ENCODE measurements around the gene MMP23B. TPM values are rescaled to one million over a fixed set of nuclear protein-coding genes. Genes with fewer than 3 reads are reported as not detected.

Gene MMP23B
- total and polyA plus RNA-seq, 2 of the 8 experiments (the other 6 are each of a cell fraction or from before 2014, with no cell fraction given): 9.2 to 14.6 TPM

DNA sequence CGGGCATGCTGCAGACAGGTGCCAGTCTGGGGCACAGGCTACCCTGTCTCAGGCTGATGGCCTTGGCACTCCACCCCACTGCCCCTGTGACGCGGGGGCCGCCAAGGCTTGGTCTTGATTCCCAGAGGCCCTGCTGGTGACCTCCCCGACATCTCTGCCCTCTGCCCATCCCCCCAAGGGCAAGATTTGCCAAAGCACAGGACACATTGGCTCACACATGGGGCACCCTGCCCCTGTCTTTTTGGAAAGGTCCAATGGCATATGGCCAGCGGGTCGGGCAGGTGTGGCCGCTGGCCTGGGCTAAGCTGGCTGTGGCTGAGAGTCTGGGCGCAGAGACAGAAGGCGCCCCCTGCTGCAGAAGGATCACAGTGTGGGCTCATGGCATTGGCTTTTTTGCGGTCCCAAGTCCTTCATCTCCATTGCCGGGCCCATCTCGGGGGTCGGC, 12.0 kb upstream of the MMP23B start:
- H4K91ac ChIP-seq (replicated peaks; ENCODE audit: insufficient read length, low read length): no peak overlapping the region
- H2BK12ac ChIP-seq (ENCODE audit: low read depth, low read length): no peak overlapping the region
- no peak overlapping the region for H3K4ac ChIP-seq (replicated peaks; ENCODE audit: insufficient read length, low read depth, low read length)
- H3K9ac ChIP-seq (replicated peaks in 1 of 4; ENCODE audit: extremely low read depth in 1 of 4, low read depth in 3 of 4, low read length in 3 of 4): no peak overlapping the region
- H3K23ac ChIP-seq (ENCODE audit: insufficient read length): no peak overlapping the region
- no peaks in the 10 kb centered on the region for H3K9me3 ChIP-seq (ENCODE audit: insufficient read depth in 2 of 2, low read depth in 1 of 2, low read length in 1 of 2)
- H3K27me3 ChIP-seq (replicated peaks in 1 of 4; ENCODE audit: control insufficient read depth in 3 of 4, extremely low read depth in 1 of 4, insufficient read depth in 3 of 4, low read length in 3 of 4): no peaks in the 10 kb centered on the region; a peak in 1 of 7 replicates
- H3K27ac ChIP-seq (ENCODE audit: low read depth, low read length): no peak overlapping the region
- H4K20me1 ChIP-seq (replicated peaks in 1 of 2; ENCODE audit: control insufficient read depth in 1 of 2, insufficient read depth in 2 of 2, low read length in 2 of 2): peaks cover 6 to 23% of the 10 kb centered on the region in 2 experiments
- POLR2A ChIA-PET (ENCODE audit: partially characterized antibody): interaction anchor here (1.1 to 2.6 kb wide), 2 partner anchors 9 to 62 kb away, joined by 3 to 11 read pairs; no protein-coding TSS in a partner anchor
- 80% methylated on average over 14 of the region's 14 CpGs; no CpG with 5 or more reads in 1 of the 2 experiments for WGBS, 2 experiments (ENCODE audit: extremely low coverage in 1 of 2, insufficient coverage in 1 of 2, insufficient read length in 1 of 2, insufficient replicate concordance in 2 of 2, low coverage in 1 of 2, low lambda C conversion rate in 2 of 2, missing lambda C conversion rate in 1 of 2)
- H4K8ac ChIP-seq (ENCODE audit: extremely low read depth, insufficient read depth, low read length): no peak overlapping the region
- peaks cover 6% of the 10 kb centered on the region; the same call in 1 of the 2 replicates for H3K23me2 ChIP-seq (ENCODE audit: low read depth, low read length)
- no peak overlapping the region for H2BK20ac ChIP-seq (ENCODE audit: low read length)
- no peak overlapping the region for H3K56ac ChIP-seq (replicated peaks; ENCODE audit: insufficient read length, low read depth, low read length)
- no peak overlapping the region for H4K5ac ChIP-seq (ENCODE audit: insufficient read length, low read depth, low read length)
- H3K4me2 ChIP-seq (ENCODE audit: insufficient read depth in 1 of 2, low read depth in 2 of 2, low read length in 2 of 2): no peak overlapping the region
- FAIRE-seq (no peak), DNase-seq (ENCODE audit: low read depth in 1 of 2, low spot score in 2 of 2) (peak in 1 of 2 experiments; percentile 72)
- no peaks in the 10 kb centered on the region for H3K36me3 ChIP-seq (ENCODE audit: control insufficient read depth in 2 of 4, insufficient read depth in 4 of 4, low read length in 3 of 4)
- no peak overlapping the region for H2BK5ac ChIP-seq (ENCODE audit: low read depth, low read length)
- H3K14ac ChIP-seq (ENCODE audit: insufficient read length): no peak overlapping the region
- no peak overlapping the region for H3K4me3 ChIP-seq (ENCODE audit: extremely low read depth in 1 of 4, insufficient read depth in 2 of 4, low read depth in 3 of 4, low read length in 4 of 4)
- H3K18ac ChIP-seq (ENCODE audit: extremely low read depth, low read length): no peak overlapping the region
- H3K79me2 ChIP-seq (ENCODE audit: control insufficient read depth in 1 of 2, insufficient read depth in 2 of 2, low read length in 2 of 2): no peaks in the 10 kb centered on the region
- H2AFZ ChIP-seq (ENCODE audit: low read length): no peak overlapping the region
- no peaks in the 10 kb centered on the region; the same call in none of the 2 replicates for H3K79me1 ChIP-seq (ENCODE audit: low read depth, low read length)
- H3K4me1 ChIP-seq (replicated peaks in 1 of 4; ENCODE audit: control insufficient read depth in 3 of 4, insufficient read depth in 4 of 4, low read length in 3 of 4): peaks cover 0 to 8% (median 3%) of the 10 kb centered on the region in 4 experiments; a peak in 5 of 7 replicates
- H2BK120ac ChIP-seq (replicated peaks; ENCODE audit: low read depth, low read length): no peak overlapping the region
- H2AK5ac ChIP-seq (ENCODE audit: low read depth, low read length): no peak overlapping the region
- CTCF ChIA-PET (ENCODE audit: partially characterized antibody): interaction anchor here (1.1 to 3.3 kb wide), 9 partner anchors 10 to 84 kb away, joined by 3 to 21 read pairs (median 7); no protein-coding TSS in a partner anchor
- no peak overlapping the region for H2BK15ac ChIP-seq (ENCODE audit: low read length)
- TF ChIP-seq POLR2AphosphoS5 (IDR thresholded peaks at IDR 0.05; ENCODE audit: low read depth, low read length): no peak
- 0 out of 2 replicates have a peak, but pooled peaks have one; percentile 17 for TF ChIP-seq CREB1 (IDR thresholded peaks at IDR 0.05)
- TF ChIP-seq, protein P1, sequence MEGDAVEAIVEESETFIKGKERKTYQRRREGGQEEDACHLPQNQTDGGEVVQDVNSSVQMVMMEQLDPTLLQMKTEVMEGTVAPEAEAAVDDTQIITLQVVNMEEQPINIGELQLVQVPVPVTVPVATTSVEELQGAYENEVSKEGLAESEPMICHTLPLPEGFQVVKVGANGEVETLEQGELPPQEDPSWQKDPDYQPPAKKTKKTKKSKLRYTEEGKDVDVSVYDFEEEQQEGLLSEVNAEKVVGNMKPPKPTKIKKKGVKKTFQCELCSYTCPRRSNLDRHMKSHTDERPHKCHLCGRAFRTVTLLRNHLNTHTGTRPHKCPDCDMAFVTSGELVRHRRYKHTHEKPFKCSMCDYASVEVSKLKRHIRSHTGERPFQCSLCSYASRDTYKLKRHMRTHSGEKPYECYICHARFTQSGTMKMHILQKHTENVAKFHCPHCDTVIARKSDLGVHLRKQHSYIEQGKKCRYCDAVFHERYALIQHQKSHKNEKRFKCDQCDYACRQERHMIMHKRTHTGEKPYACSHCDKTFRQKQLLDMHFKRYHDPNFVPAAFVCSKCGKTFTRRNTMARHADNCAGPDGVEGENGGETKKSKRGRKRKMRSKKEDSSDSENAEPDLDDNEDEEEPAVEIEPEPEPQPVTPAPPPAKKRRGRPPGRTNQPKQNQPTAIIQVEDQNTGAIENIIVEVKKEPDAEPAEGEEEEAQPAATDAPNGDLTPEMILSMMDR (IDR thresholded peaks at IDR 0.05; ENCODE audit: control extremely low read depth in 1 of 3, insufficient read depth in 1 of 3, low read depth in 1 of 3, low read length in 3 of 3): peak in 2 of 3 experiments; percentile 54 to 79; a peak in 3 of 4 replicates
- TF ChIP-seq RAD21 (IDR thresholded peaks at IDR 0.05 in 1 of 2, conservative IDR thresholded peaks at IDR 0.05 in 1 of 2; ENCODE audit: low read depth in 2 of 2, low read length in 2 of 2): peak; percentile 47 to 68
- peak; percentile 79; the same call in 1 of the 2 replicates for TF ChIP-seq GABPA (IDR thresholded peaks at IDR 0.05; ENCODE audit: borderline replicate concordance, insufficient read depth, low read length)
- no peak for TF ChIP-seq EGR1 (IDR thresholded peaks at IDR 0.05; ENCODE audit: borderline replicate concordance, low read depth, low read length)
- TF ChIP-seq JUND (IDR thresholded peaks at IDR 0.05; ENCODE audit: low read length): no peak
- no peak for TF ChIP-seq SIRT6 (IDR thresholded peaks at IDR 0.05; ENCODE audit: low read length)
- TF ChIP-seq ASH2L (IDR thresholded peaks at IDR 0.05; ENCODE audit: low read length): no peak
- TF ChIP-seq, protein P2, sequence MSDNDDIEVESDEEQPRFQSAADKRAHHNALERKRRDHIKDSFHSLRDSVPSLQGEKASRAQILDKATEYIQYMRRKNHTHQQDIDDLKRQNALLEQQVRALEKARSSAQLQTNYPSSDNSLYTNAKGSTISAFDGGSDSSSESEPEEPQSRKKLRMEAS (IDR thresholded peaks at IDR 0.05): peak; percentile 27; the same call in 1 of the 2 replicates
- TF ChIP-seq POLR2A (IDR thresholded peaks at IDR 0.05; ENCODE audit: control extremely low read depth in 1 of 2, low read depth in 2 of 2, low read length in 2 of 2): no peak
